GM18507 (cell line): ENCODE measurements around the gene PIGA.
"Not testable (repeated sequence)": the region's sequence is repeated elsewhere in the genome, so short reads cannot be mapped to it uniquely, and the experiment has no call there.

Experiments used
- DNase-seq: peaks from one replicate; pipeline ENCODE4 v3.0.0; 2011; ENCODE audit warnings: low read depth; ENCODE audit not compliant: insufficient read length; ENCODE audit errors: extremely low spot score
- FAIRE-seq: peaks from 2 replicates; lab custom pipeline; 2011; peaks lifted over from hg19 to GRCh38; lab: Jason Lieb, UNC

The PIGA gene

GRCh38 chrX:15322472-15322871 lies 12.9 kb downstream of the PIGA start:
- DNase-seq (no peak), FAIRE-seq (no peak)

GRCh38 chrX:15322072-15322471 lies 13.3 kb downstream of the PIGA start:
- FAIRE-seq (no peak), DNase-seq (no peak)

GRCh38 chrX:15321447-15321846 lies 13.9 kb downstream of the PIGA start:
- peak; percentile 44 for FAIRE-seq
- no peak for DNase-seq

GRCh38 chrX:15320297-15320696 lies 15.0 kb downstream of the PIGA start:
- FAIRE-seq = no peak
- no peak for DNase-seq

- DNase-seq (no peak), FAIRE-seq (no peak)
These were observed 16.2 kb downstream of the PIGA start for GRCh38 chrX:15319075-15319474.

- no peak for FAIRE-seq
These were observed 19.8 kb downstream of the PIGA start, which contains the start of gene ASB11 for GRCh38 chrX:15315509-15315908. ASB11 (minus strand) TSS chrX:15315640; CDS start chrX:15315605, 35 bp downstream.

GRCh38 chrX:15314472-15314871 lies 20.9 kb downstream of the PIGA start:
- DNase-seq (no peak), FAIRE-seq (no peak)

More at GRCh38 chrX:15315509-15315908, 19.8 kb downstream of the PIGA start, which contains the start of gene ASB11:
- no peak for DNase-seq

- DNase-seq (no peak), FAIRE-seq (no peak)
These were observed 24.2 kb downstream of the PIGA start for GRCh38 chrX:15311119-15311518.

- FAIRE-seq (no peak), DNase-seq (no peak)
These were observed 25.2 kb downstream of the PIGA start for GRCh38 chrX:15310117-15310516.

GRCh38 chrX:15305899-15306298 lies 29.4 kb downstream of the PIGA start:
- not testable (repeated sequence) for DNase-seq
- peak; percentile 24 for FAIRE-seq

GRCh38 chrX:15301924-15302323 lies 33.4 kb downstream of the PIGA start:
- DNase-seq (no peak), FAIRE-seq (peak; percentile 18)

GRCh38 chrX:15299941-15300851 lies 35.1 kb downstream of the PIGA start:
- FAIRE-seq = peak; percentile 75
- no peak for DNase-seq

GRCh38 chrX:15298780-15299179 lies 36.5 kb downstream of the PIGA start:
- FAIRE-seq = no peak
- no peak for DNase-seq

GRCh38 chrX:15298201-15298600 lies 37.1 kb downstream of the PIGA start:
- DNase-seq (no peak), FAIRE-seq (no peak)

- FAIRE-seq (no peak), DNase-seq (no peak)
These were observed 41.9 kb downstream of the PIGA start for GRCh38 chrX:15293451-15293850.

GRCh38 chrX:15292861-15293260 lies 42.5 kb downstream of the PIGA start:
- FAIRE-seq (no peak), DNase-seq (no peak)

GRCh38 chrX:15277604-15278003 lies 57.7 kb downstream of the PIGA start:
- DNase-seq = no peak
- FAIRE-seq = no peak

GRCh38 chrX:15274946-15275345 lies 60.4 kb downstream of the PIGA start:
- no peak for DNase-seq
- FAIRE-seq = no peak

- DNase-seq, FAIRE-seq: not testable (repeated sequence)
These were observed 62.0 kb downstream of the PIGA start for GRCh38 chrX:15273275-15273674.

GRCh38 chrX:15271757-15272156 lies 63.6 kb downstream of the PIGA start:
- FAIRE-seq = no peak
- no peak for DNase-seq
